ENCODE data around the gene ZNF761. TPM values are rescaled to one million over a fixed set of nuclear protein-coding genes. Genes with fewer than 3 reads are reported as not detected.
"Not testable (repeated sequence)": the region's sequence is repeated elsewhere in the genome, so short reads cannot be mapped to it uniquely, and the experiment has no call there.

ZNF761 gene
- total RNA-seq, 1 donor from 2014 or later: 14.0 TPM

DNA sequence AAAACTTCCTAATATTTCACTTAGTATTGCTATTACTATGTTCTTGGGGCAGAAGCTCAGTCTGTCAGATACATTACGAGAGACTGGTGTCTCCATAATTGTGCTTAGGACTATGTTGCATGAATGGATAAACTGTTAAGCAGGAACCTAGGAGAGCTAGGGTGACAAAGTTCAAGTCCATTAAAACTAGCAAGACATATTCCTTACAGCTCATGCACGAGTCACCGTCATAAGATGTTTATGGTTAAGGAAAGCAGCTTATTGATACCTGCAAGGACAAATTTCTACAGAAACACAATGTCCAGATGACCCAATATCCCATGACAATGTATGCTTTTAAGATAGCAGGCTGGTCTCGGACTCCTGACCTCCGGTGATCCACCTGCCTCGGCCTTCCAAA is 30.1 kb downstream of the ZNF761 start:
- H3K27me3 ChIP-seq (ENCODE audit: control insufficient read depth, insufficient read depth, low read length): no peaks in the 10 kb centered on the region
- FAIRE-seq (peak; percentile 18), DNase-seq (ENCODE audit: low read depth) (peak; percentile 7)
- no peak overlapping the region for H3K4me3 ChIP-seq (ENCODE audit: low read depth, low read length)
- no peaks in the 10 kb centered on the region for H3K36me3 ChIP-seq (ENCODE audit: control insufficient read depth, insufficient read depth, low read length)
- TF ChIP-seq, protein P1, sequence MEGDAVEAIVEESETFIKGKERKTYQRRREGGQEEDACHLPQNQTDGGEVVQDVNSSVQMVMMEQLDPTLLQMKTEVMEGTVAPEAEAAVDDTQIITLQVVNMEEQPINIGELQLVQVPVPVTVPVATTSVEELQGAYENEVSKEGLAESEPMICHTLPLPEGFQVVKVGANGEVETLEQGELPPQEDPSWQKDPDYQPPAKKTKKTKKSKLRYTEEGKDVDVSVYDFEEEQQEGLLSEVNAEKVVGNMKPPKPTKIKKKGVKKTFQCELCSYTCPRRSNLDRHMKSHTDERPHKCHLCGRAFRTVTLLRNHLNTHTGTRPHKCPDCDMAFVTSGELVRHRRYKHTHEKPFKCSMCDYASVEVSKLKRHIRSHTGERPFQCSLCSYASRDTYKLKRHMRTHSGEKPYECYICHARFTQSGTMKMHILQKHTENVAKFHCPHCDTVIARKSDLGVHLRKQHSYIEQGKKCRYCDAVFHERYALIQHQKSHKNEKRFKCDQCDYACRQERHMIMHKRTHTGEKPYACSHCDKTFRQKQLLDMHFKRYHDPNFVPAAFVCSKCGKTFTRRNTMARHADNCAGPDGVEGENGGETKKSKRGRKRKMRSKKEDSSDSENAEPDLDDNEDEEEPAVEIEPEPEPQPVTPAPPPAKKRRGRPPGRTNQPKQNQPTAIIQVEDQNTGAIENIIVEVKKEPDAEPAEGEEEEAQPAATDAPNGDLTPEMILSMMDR (IDR thresholded peaks at IDR 0.05; ENCODE audit: insufficient read depth, low read length, severe bottlenecking): no peak

DNA sequence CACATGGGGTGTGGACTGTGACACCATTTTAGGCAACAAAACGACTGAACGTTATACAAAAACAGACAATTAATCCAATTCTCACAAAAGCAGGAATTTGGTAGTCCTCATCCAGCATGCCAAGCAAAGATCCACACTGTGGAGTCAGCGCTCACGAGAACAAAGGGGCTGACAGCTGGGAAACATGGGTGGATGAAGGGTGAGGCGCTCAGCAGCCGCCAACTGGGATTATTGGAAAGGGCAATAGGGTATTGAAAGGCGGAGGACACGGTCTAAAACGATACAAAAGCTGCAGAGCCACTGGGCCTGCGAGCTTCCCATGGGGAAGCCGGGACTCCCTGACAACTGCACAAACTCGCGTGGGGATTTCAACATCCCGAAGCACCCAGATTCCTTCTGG is 31.1 kb downstream of the ZNF761 start:
- TF ChIP-seq, protein P1 (IDR thresholded peaks at IDR 0.05; ENCODE audit: insufficient read depth, low read length, severe bottlenecking): no peak
- Histone ChIP-seq H3K27me3 (ENCODE audit: control insufficient read depth, insufficient read depth, low read length) (no peaks in the 10 kb centered on the region), H3K4me3 (ENCODE audit: low read depth, low read length) (no peak overlapping the region), H3K36me3 (ENCODE audit: control insufficient read depth, insufficient read depth, low read length) (no peaks in the 10 kb centered on the region)
- DNase-seq (ENCODE audit: low read depth) (no peak), FAIRE-seq (no peak)

DNA sequence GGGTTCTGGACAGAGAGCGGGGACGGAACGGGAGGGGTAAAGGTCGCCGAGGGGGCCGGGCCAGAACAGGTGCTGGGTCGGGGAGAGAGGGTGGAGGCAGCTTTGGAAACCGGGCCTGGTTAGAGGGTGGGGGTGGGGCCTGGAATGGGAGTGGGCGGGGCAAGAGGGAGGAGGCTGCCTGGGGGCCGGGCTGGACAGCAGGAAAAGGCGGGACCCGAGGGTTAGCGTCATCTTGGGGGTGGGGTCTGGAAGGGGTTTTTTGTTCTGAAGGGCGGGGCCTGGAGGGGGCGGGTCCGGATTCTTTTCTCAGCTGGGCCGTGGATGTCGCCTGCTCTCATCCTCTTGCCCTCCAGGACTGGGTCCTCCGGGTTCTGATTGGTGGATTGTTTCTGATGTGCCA is 31.5 kb downstream of the ZNF761 start:
- H3K4me3 ChIP-seq (ENCODE audit: low read depth, low read length): no peak overlapping the region
- no peaks in the 10 kb centered on the region for H3K27me3 ChIP-seq (ENCODE audit: control insufficient read depth, insufficient read depth, low read length)
- no peak for DNase-seq (ENCODE audit: low read depth)
- no peak for FAIRE-seq
- no peaks in the 10 kb centered on the region for H3K36me3 ChIP-seq (ENCODE audit: control insufficient read depth, insufficient read depth, low read length)
- TF ChIP-seq, protein P1 (IDR thresholded peaks at IDR 0.05; ENCODE audit: insufficient read depth, low read length, severe bottlenecking): no peak

DNA sequence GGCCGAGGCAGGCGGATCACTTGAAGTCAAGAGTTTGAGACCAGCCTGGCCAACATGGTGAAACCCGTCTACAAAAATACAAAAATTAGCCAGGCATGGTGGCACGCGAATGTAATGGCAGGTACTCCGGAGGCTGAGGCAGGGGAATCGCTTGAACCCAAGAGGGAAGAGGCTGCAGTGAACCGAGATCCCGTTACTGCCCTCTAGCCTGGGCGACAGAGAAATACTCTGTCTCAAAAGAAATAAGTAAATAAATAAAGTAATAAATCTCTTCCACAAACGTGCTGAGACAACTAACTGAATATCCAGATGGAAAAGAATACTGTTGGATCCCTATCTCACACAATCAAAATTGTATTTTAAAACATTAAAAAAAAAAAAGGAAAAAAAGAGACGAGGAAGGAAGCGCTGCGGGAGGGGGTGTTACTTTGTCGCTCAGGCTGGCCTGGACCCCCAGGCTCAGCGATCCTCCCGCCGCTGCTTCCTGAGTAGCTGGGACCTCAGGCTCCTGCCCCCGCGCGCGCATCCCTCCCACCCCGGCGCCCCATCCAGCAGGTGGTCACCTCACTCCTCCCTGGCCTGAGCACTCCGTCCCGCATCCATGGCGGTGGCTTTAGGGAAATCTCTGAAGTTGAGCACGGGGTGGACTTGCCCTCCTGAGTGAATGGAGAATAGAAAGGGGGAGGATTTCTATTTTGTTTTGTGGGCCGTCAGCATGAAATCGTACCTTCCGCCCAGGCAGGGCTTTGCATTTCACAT is 35.1 kb downstream of the ZNF761 start:
- no peaks in the 10 kb centered on the region for H3K36me3 ChIP-seq (ENCODE audit: control insufficient read depth, insufficient read depth, low read length)
- peak overlapping the region; percentile 66 for H3K4me3 ChIP-seq (ENCODE audit: low read depth, low read length)
- FAIRE-seq (no peak), DNase-seq (ENCODE audit: low read depth) (no peak)
- TF ChIP-seq, protein P1 (IDR thresholded peaks at IDR 0.05; ENCODE audit: insufficient read depth, low read length, severe bottlenecking): no peak
- H3K27me3 ChIP-seq (ENCODE audit: control insufficient read depth, insufficient read depth, low read length): no peaks in the 10 kb centered on the region

DNA sequence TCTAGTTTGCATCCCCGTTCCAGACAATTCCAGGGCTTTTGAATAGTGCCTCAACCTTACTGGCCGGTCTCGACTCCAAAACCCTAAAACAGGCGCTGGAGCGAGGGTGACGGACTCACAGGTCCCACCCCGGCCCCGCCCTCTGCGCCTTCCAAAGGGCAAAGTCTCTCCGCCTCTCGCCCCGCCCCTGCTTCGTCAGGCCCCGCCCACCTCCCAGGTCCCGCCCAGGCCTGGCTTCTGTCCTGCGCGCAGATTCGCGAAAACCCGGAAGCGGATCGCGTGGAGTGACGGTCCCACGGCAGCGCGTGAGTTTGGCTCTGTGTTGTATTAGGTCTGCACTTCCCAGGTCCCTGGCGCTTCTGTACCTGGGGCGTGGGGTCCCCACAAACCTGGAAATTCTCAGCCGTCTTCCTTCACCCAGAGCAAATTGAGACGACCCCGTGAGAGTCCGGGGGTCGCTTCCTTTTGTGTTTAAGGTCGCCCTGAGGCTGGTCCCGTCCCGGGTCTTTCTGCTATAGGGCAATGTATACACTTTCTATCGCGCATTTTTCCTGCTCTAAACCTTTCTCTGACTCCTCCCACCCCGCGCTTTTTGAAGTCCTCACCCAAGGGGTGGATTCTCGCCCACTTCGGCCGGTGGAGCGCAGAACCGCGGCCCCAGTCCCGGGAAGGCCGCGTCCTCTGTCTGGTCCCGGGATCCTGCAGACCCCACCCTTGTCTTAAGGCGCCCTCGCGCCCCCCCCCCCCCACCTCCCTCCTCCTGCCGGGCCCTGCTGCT is 35.9 kb downstream of the ZNF761 start, which contains the start of gene ZNF813:
Gene ZNF813, plus strand, starts transcription at position 249 of the 778 bp plus-strand sequence. CDS start 16,090 bp downstream, outside the sequence.
- Histone ChIP-seq H3K27me3 (ENCODE audit: control insufficient read depth, insufficient read depth, low read length) (no peaks in the 10 kb centered on the region), H3K4me3 (ENCODE audit: low read depth, low read length) (peak within 1 kb of the TSS; percentile 66), H3K36me3 (ENCODE audit: control insufficient read depth, insufficient read depth, low read length) (no peaks in the 10 kb centered on the region)
- TF ChIP-seq, protein P1 (IDR thresholded peaks at IDR 0.05; ENCODE audit: insufficient read depth, low read length, severe bottlenecking): no peak
- DNase-seq (ENCODE audit: low read depth) (peak; percentile 66), FAIRE-seq (no peak)

DNA sequence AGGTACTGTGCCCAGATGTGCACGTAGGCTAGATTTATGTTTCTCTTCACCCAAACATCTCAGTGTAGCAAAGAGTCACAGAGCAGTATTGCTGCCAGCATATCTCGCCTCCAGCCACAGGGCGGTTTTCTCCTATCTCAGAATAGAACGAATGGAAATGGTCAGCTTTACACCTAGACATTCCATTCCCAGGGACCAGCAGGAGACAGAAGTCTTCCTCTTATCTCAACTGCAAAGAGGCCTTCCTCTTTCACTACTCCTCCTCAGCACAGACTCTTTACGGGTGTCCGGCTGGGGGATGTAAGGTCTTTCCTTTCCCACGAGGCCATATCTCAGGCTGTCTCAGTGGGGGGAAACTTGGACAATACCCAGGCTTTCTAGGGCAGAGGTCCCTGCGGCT is 36.8 kb downstream of the ZNF761 start:
- H3K4me3 ChIP-seq (ENCODE audit: low read depth, low read length); DNase-seq (ENCODE audit: low read depth); H3K36me3 ChIP-seq (ENCODE audit: control insufficient read depth, insufficient read depth, low read length); H3K27me3 ChIP-seq (ENCODE audit: control insufficient read depth, insufficient read depth, low read length); FAIRE-seq: not testable (repeated sequence)

All from bronchial epithelial cell (primary cell).